PC-3 (cell line): ENCODE results near the gene MTHFS. TPM values are rescaled to one million over a fixed set of nuclear protein-coding genes. Genes with fewer than 3 reads are reported as not detected.

Experiments used
- ATAC-seq: fragments of 200-7000 bp; cut with Tn5 transposase; 2 replicates; pipeline ENCODE4 v1.9.1; 2020; ENCODE audit warnings: mild to moderate bottlenecking, moderate library complexity
- BruUV-seq: library from RNA; stranded (reverse); fragments of 400-500 nt; replicated peaks from 2 replicates; lab custom pipeline; 2021; lab: Mats Ljungman, UMichigan
- CTCF ChIA-PET: fragments of 300-600 bp; sonication (Branson Sonifier 250); formaldehyde crosslinking; loops from one replicate; lab custom pipeline; 2022; ENCODE audit warnings: antibody characterized with exemption; lab: Charles Lee
- POLR2A ChIA-PET: fragments of 300-600 bp; sonication (Branson Sonifier 250); formaldehyde crosslinking; loops from one replicate; lab custom pipeline; 2022; ENCODE audit warnings: antibody characterized with exemption; ENCODE audit not compliant: unreplicated experiment; lab: Charles Lee
- DNase-seq: peaks from one replicate; pipeline ENCODE4 v3.0.0-alpha.2; 2015
- H2AFZ ChIP-seq: fragments of 300-600 bp; sonication (generic); 2 replicates; pipeline ENCODE4 v1.6.0; 2016; ENCODE audit warnings: antibody characterized with exemption, low read length
- H3F3A ChIP-seq: fragments of 300-600 bp; sonication (generic); one replicate; pipeline ENCODE4 v1.6.0; 2017; ENCODE audit warnings: antibody characterized with exemption, low read length, control low read depth, mild to moderate bottlenecking; ENCODE audit not compliant: unreplicated experiment
- H3K27ac ChIP-seq: fragments of 300-600 bp; sonication (generic); 2 replicates; pipeline ENCODE4 v1.5.1; 2016; ENCODE audit warnings: mild to moderate bottlenecking, low read length
- H3K27me3 ChIP-seq: fragments of 300-600 bp; sonication (generic); 2 replicates; pipeline ENCODE4 v1.6.1; 2016; ENCODE audit warnings: low read length, mixed read lengths
- H3K36me3 ChIP-seq: fragments of 300-600 bp; sonication (generic); 2 replicates; pipeline ENCODE4 v1.6.1; 2016; ENCODE audit warnings: low read depth, mixed run types, low read length, mixed read lengths
- H3K4me1 ChIP-seq: fragments of 300-600 bp; sonication (generic); 2 replicates; pipeline ENCODE4 v1.5.1; 2016; ENCODE audit warnings: low read length; ENCODE audit not compliant: insufficient read depth
- H3K4me2 ChIP-seq: fragments of 300-600 bp; sonication (generic); 2 replicates; pipeline ENCODE4 v1.6.0; 2016; ENCODE audit warnings: low read length
- H3K4me3 ChIP-seq: fragments of 300-600 bp; sonication (generic); 2 replicates; pipeline ENCODE4 v1.5.1; 2016; ENCODE audit warnings: mild to moderate bottlenecking, low read length, mixed read lengths
- H3K79me2 ChIP-seq: fragments of 300-600 bp; sonication (generic); 2 replicates; pipeline ENCODE4 v1.6.1; 2017; ENCODE audit warnings: low read length, mixed read lengths
- H3K9ac ChIP-seq: fragments of 300-600 bp; sonication (generic); 2 replicates; pipeline ENCODE4 v1.6.0; 2016; ENCODE audit warnings: mild to moderate bottlenecking, low read length
- H3K9me2 ChIP-seq: fragments of 300-600 bp; sonication (generic); replicated peaks from 2 replicates; pipeline ENCODE4 v1.6.1; 2016; ENCODE audit warnings: mixed run types, low read length, mixed read lengths
- H3K9me3 ChIP-seq: fragments of 300-600 bp; sonication (generic); 2 replicates; pipeline ENCODE4 v1.6.1; 2016; ENCODE audit warnings: low read length, mixed read lengths
- H4K20me1 ChIP-seq: fragments of 300-600 bp; sonication (generic); 2 replicates; pipeline ENCODE4 v1.6.1; 2016; ENCODE audit warnings: low read length, mixed read lengths
- CTCF ChIP-seq: fragments of 300-600 bp; sonication (generic); conservative IDR thresholded peaks from 2 replicates; pipeline ENCODE4 v1.5.1; 2017; ENCODE audit warnings: antibody characterized with exemption, low read depth, mild to moderate bottlenecking, low read length
- EZH2 ChIP-seq: fragments of 300-600 bp; sonication (generic); IDR thresholded peaks from one replicate; pipeline ENCODE4 v1.6.1; 2017; ENCODE audit warnings: antibody characterized with exemption, mild to moderate bottlenecking, low read length; ENCODE audit not compliant: unreplicated experiment
- EZH2phosphoT487 ChIP-seq: fragments of 300-600 bp; sonication (generic); IDR thresholded peaks from 2 replicates; pipeline ENCODE4 v1.6.1; 2018; ENCODE audit warnings: mild to moderate bottlenecking, antibody characterized with exemption, low read length, borderline replicate concordance
- intact Hi-C: fragments of 100-400 bp; cut with micrococcal nuclease; formaldehyde crosslinking; loops from 2 replicates; pipeline ENCODE4 v1.9.0; 2023
- total RNA-seq: library from RNA; depleted of rRNA; stranded (reverse); fragments of >200 nt; gene quantifications from 2 replicates; pipeline ENCODE4 v1.2.3, GENCODE V29; 2014

The MTHFS gene
- total RNA-seq, 1 experiment from 2014 or later = 28.8 TPM

GRCh38 chr15:79858469-79858868 lies 38.3 kb downstream of the MTHFS start:
- peaks cover 8% of the 10 kb centered on the region for H3K79me2 ChIP-seq
- peaks cover 2% of the 10 kb centered on the region for H3K4me1 ChIP-seq
- ATAC-seq (no peak), DNase-seq (peak; percentile 12)
- intact Hi-C loops = loop anchor here (10.0 kb wide), 1 partner anchor 264 kb away; no protein-coding TSS in a partner anchor
- no peak overlapping the region for H3K27ac ChIP-seq
- no peaks in the 10 kb centered on the region for H4K20me1 ChIP-seq
- H3K4me2 ChIP-seq = no peak overlapping the region
- H3K9me3 ChIP-seq = no peaks in the 10 kb centered on the region
- H3K36me3 ChIP-seq = no peaks in the 10 kb centered on the region
- H2AFZ ChIP-seq = no peak overlapping the region
- POLR2A ChIA-PET = no interaction called here
- BruUV-seq = no TSS peak
- H3K27me3 ChIP-seq = no peaks in the 10 kb centered on the region
- CTCF ChIA-PET = interaction anchor here (0.7 kb wide), 1 partner anchor 21 kb away, joined by 3 read pairs; no protein-coding TSS in a partner anchor
- H3K9me2 ChIP-seq = no peaks in the 10 kb centered on the region
- TF ChIP-seq EZH2 = no peak
- TF ChIP-seq CTCF = peak; percentile 55
- no peak overlapping the region for H3K4me3 ChIP-seq
- no peak overlapping the region for H3K9ac ChIP-seq
- no peaks in the 10 kb centered on the region for H3F3A ChIP-seq

GRCh38 chr15:79853492-79854328 lies 43.1 kb downstream of the MTHFS start:
- no peak for TF ChIP-seq EZH2phosphoT487
- TF ChIP-seq CTCF = peak; percentile 94
- H3K36me3 ChIP-seq = 0 out of 2 replicates have a peak, but pooled peaks cover 2% of the 10 kb centered on the region
- H3K4me3 ChIP-seq = no peak overlapping the region
- no peak overlapping the region for H3K4me2 ChIP-seq
- no peak overlapping the region for H3K9ac ChIP-seq
- no peaks in the 10 kb centered on the region for H3F3A ChIP-seq
- H3K27ac ChIP-seq = no peak overlapping the region
- H3K9me2 ChIP-seq = no peaks in the 10 kb centered on the region
- ChIA-PET POLR2A (interaction anchor here (0.5 to 0.7 kb wide), 4 partner anchors 118 to 473 kb away, joined by 3 to 4 read pairs (median 3); no protein-coding TSS in a partner anchor), CTCF (interaction anchor here (0.5 to 1.6 kb wide), 13 partner anchors 10 to 514 kb away, joined by 3 to 11 read pairs (median 3); no protein-coding TSS in a partner anchor)
- peaks cover 7% of the 10 kb centered on the region for H3K4me1 ChIP-seq
- ATAC-seq (peak; percentile 99), DNase-seq (peak; percentile 90)
- peaks cover 9% of the 10 kb centered on the region; the same call in 1 of the 2 replicates for H3K79me2 ChIP-seq
- H2AFZ ChIP-seq = no peak overlapping the region
- intact Hi-C loops = loop anchor here (1.0 to 10.0 kb wide), 5 partner anchors 86 to 472 kb away; no protein-coding TSS in a partner anchor
- no peaks in the 10 kb centered on the region for H4K20me1 ChIP-seq
- no peaks in the 10 kb centered on the region for H3K9me3 ChIP-seq
- BruUV-seq = no TSS peak
- no peaks in the 10 kb centered on the region for H3K27me3 ChIP-seq

GRCh38 chr15:79849789-79850188 lies 47.0 kb downstream of the MTHFS start:
- DNase-seq (peak; percentile 41), ATAC-seq (no peak)
- Histone ChIP-seq H3K27ac (no peak overlapping the region), H3K36me3 (0 out of 2 replicates have a peak, but pooled peaks cover 2% of the 10 kb centered on the region), H3K79me2 (peaks cover 9% of the 10 kb centered on the region; the same call in 1 of the 2 replicates), H2AFZ (no peak overlapping the region), H3K4me1 (peaks cover 7% of the 10 kb centered on the region), H3K27me3 (no peaks in the 10 kb centered on the region), H4K20me1 (no peaks in the 10 kb centered on the region), H3K9me2 (no peaks in the 10 kb centered on the region), H3F3A (no peaks in the 10 kb centered on the region), H3K4me2 (no peak overlapping the region), H3K9me3 (no peaks in the 10 kb centered on the region), H3K9ac (no peak overlapping the region), H3K4me3 (no peak overlapping the region)
- intact Hi-C loops = loop anchor here (5.0 to 10.0 kb wide), 4 partner anchors 82 to 458 kb away; no protein-coding TSS in a partner anchor
- BruUV-seq = no TSS peak
- POLR2A ChIA-PET = no interaction called here
- TF ChIP-seq EZH2 (no peak), CTCF (peak; percentile 71)
- CTCF ChIA-PET = interaction anchor here (0.5 to 0.7 kb wide), 2 partner anchors 231 to 457 kb away, joined by 3 read pairs; no protein-coding TSS in a partner anchor
